Muscle layer of duodenum (tissue), 2 donors: ENCODE data around the gene RGS21.
"Not testable (repeated sequence)": the region's sequence is repeated elsewhere in the genome, so short reads cannot be mapped to it uniquely, and the experiment has no call there.

ENCODE experiments used
- H3K27ac ChIP-seq: one replicate; pipeline ENCODE4 v1.7.0; 2013; ENCODE audit warnings: mild to moderate bottlenecking, low read length
- H3K27me3 ChIP-seq: one replicate; pipeline ENCODE4 v1.7.0; 2013; ENCODE audit warnings: low read depth, mild to moderate bottlenecking, control low read depth, low read length
- H3K36me3 ChIP-seq, 2 donors: one replicate each; pipeline ENCODE4 v1.7.0; 2013; ENCODE audit warnings: low read length in 2 of 2, control low read depth in 1 of 2, mild to moderate bottlenecking in 1 of 2; ENCODE audit not compliant: insufficient read depth in 2 of 2, control insufficient read depth in 1 of 2
- H3K4me1 ChIP-seq, 2 donors: one replicate each; pipeline ENCODE4 v1.7.0; 2013; ENCODE audit warnings: low read length in 2 of 2, mild to moderate bottlenecking in 2 of 2, control low read depth in 1 of 2, moderate library complexity in 1 of 2; ENCODE audit not compliant: insufficient read depth in 2 of 2, control insufficient read depth in 1 of 2
- H3K4me3 ChIP-seq, 2 donors: one replicate each; pipeline ENCODE4 v1.7.0; 2013; ENCODE audit warnings: low read length in 2 of 2, low read depth in 1 of 2, mild to moderate bottlenecking in 1 of 2
- H3K9me3 ChIP-seq, 2 donors: one replicate each; pipeline ENCODE4 v1.7.0; 2013; ENCODE audit warnings: low read length in 2 of 2, control low read depth in 1 of 2, mild to moderate bottlenecking in 1 of 2; ENCODE audit not compliant: control insufficient read depth in 1 of 2
- donor health status: healthy.

RGS21 gene, protein sequence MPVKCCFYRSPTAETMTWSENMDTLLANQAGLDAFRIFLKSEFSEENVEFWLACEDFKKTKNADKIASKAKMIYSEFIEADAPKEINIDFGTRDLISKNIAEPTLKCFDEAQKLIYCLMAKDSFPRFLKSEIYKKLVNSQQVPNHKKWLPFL

DNA sequence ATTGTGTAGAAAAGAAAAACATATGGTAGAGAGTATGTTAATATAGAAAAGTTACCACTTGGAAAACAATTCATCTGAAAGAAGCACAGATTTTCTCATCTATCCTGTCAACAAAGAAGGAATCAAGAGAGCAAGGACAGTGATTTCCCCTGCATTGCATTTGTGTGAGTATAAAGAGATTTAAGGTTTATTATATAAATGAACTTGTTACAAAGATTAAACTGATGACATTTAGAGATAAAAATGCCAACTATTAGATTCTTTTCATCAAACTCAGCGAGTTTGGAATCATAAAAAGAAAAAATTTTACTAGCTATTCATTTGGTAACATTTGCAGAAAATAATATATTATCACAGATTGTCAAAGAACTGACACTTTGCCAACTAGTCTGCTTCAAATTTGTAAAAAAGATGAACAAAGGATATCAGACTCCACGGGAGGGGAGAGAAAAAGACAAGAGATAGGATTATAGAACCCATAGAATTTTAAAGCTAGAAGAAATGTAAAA lies at the start of gene RGS21:
Gene RGS21, plus strand, starts transcription at position 51 of the 509 bp plus-strand sequence. CDS start 26,045 bp downstream, outside the sequence.
- Histone ChIP-seq H3K36me3 (no peaks in the 10 kb centered on the region), H3K27me3 (no peaks in the 10 kb centered on the region), H3K9me3 (no peaks in the 10 kb centered on the region), H3K27ac (no peak within 1 kb of the TSS), H3K4me3 (no peak within 1 kb of the TSS), H3K4me1 (no peaks in the 10 kb centered on the region)

- Histone ChIP-seq H3K4me3 (no peak overlapping the region), H3K27ac (no peak overlapping the region), H3K27me3 (no peaks in the 10 kb centered on the region), H3K4me1 (no peaks in the 10 kb centered on the region), H3K36me3 (peaks cover 0 to 3% of the 10 kb centered on the region in 2 donors), H3K9me3 (no peaks in the 10 kb centered on the region)
Measured at GRCh38 chr1:192268468-192269052, 48.2 kb upstream of the RGS21 start.

- Histone ChIP-seq H3K36me3 (no peaks in the 10 kb centered on the region), H3K27me3 (no peaks in the 10 kb centered on the region), H3K27ac (no peak overlapping the region), H3K9me3 (no peaks in the 10 kb centered on the region), H3K4me1 (no peaks in the 10 kb centered on the region), H3K4me3 (no peak overlapping the region)
Measured at GRCh38 chr1:192270398-192270797, 46.4 kb upstream of the RGS21 start.

- Histone ChIP-seq H3K27me3 (no peaks in the 10 kb centered on the region), H3K36me3 (no peaks in the 10 kb centered on the region), H3K4me3 (no peak overlapping the region), H3K9me3 (no peaks in the 10 kb centered on the region), H3K27ac (no peak overlapping the region), H3K4me1 (no peaks in the 10 kb centered on the region)
Measured at GRCh38 chr1:192272732-192273131, 44.1 kb upstream of the RGS21 start.

GRCh38 chr1:192274588-192274987 lies 42.2 kb upstream of the RGS21 start:
- no peaks in the 10 kb centered on the region for H3K27me3 ChIP-seq
- H3K27ac ChIP-seq: no peak overlapping the region
- H3K9me3 ChIP-seq: no peaks in the 10 kb centered on the region
- H3K36me3 ChIP-seq: no peaks in the 10 kb centered on the region
- H3K4me1 ChIP-seq: no peaks in the 10 kb centered on the region
- no peak overlapping the region for H3K4me3 ChIP-seq

- Histone ChIP-seq H3K27me3 (no peaks in the 10 kb centered on the region), H3K4me3 (no peak overlapping the region), H3K27ac (no peak overlapping the region), H3K9me3 (peaks cover 0 to 4% of the 10 kb centered on the region in 2 donors), H3K36me3 (no peaks in the 10 kb centered on the region), H3K4me1 (no peaks in the 10 kb centered on the region)
Measured at GRCh38 chr1:192277635-192278034, 39.2 kb upstream of the RGS21 start.

DNA sequence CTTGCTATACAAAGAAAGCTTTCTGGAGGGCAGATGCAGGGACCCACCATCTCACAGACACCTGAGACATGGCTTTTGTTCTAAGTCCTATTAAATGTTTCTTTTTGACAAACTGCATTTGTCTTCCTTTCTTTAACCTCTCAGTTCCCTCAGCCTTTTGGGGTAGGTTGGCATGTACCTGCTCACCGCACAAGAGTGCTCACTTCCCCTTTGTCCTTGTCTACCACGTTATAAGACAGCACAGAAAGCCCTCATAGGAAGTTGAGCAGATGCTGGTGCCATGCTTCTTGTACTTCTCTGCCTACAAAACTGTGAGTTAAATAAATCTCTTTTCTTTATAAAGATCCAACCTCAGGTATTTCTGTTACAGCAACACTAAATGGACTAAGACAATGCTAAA lies 31.9 kb upstream of the RGS21 start:
- H3K4me3 ChIP-seq: no peak overlapping the region
- no peaks in the 10 kb centered on the region for H3K27me3 ChIP-seq
- no peak overlapping the region for H3K27ac ChIP-seq
- H3K36me3 ChIP-seq: no peaks in the 10 kb centered on the region
- peaks cover 0 to 28% of the 10 kb centered on the region in 2 donors for H3K9me3 ChIP-seq
- H3K4me1 ChIP-seq: no peaks in the 10 kb centered on the region

- H3K4me1 ChIP-seq: no peaks in the 10 kb centered on the region
- H3K36me3 ChIP-seq: no peaks in the 10 kb centered on the region
- no peak overlapping the region for H3K27ac ChIP-seq
- no peaks in the 10 kb centered on the region for H3K27me3 ChIP-seq
- no peaks in the 10 kb centered on the region for H3K9me3 ChIP-seq
- H3K4me3 ChIP-seq: no peak overlapping the region
Measured at GRCh38 chr1:192303029-192303428, 13.8 kb upstream of the RGS21 start.

- not testable (repeated sequence) for H3K27ac ChIP-seq, H3K36me3 ChIP-seq, H3K27me3 ChIP-seq, H3K4me1 ChIP-seq, H3K9me3 ChIP-seq, H3K4me3 ChIP-seq
Measured at GRCh38 chr1:192308314-192308713, 8.5 kb upstream of the RGS21 start.

DNA sequence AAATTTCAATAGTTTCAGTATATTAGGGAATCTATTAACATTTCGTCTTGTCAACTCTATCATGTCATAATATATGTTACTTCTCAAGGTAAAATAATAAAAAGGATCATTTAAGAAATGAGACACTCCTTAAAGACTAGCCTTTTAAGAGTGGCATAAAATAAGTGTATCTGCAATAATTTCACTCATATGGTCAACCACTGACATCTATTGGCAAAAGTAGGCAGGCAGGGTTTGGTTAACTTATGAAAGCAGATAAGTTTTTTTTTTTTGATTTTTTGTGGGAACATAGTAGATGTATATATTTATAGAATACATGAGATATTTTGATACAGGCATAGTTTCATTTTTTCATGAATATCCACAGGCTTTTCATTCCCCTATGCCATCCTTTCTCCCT lies 5.5 kb upstream of the RGS21 start:
- Histone ChIP-seq H3K27me3 (no peaks in the 10 kb centered on the region), H3K36me3 (no peaks in the 10 kb centered on the region), H3K4me1 (no peaks in the 10 kb centered on the region), H3K27ac (no peak overlapping the region), H3K4me3 (no peak overlapping the region), H3K9me3 (no peaks in the 10 kb centered on the region)

- no peaks in the 10 kb centered on the region for H3K27me3 ChIP-seq
- no peak overlapping the region for H3K27ac ChIP-seq
- no peaks in the 10 kb centered on the region for H3K36me3 ChIP-seq
- no peaks in the 10 kb centered on the region for H3K4me1 ChIP-seq
- no peak overlapping the region for H3K4me3 ChIP-seq
- no peaks in the 10 kb centered on the region for H3K9me3 ChIP-seq
Measured at GRCh38 chr1:192327997-192328396, 11.2 kb downstream of the RGS21 start.

DNA sequence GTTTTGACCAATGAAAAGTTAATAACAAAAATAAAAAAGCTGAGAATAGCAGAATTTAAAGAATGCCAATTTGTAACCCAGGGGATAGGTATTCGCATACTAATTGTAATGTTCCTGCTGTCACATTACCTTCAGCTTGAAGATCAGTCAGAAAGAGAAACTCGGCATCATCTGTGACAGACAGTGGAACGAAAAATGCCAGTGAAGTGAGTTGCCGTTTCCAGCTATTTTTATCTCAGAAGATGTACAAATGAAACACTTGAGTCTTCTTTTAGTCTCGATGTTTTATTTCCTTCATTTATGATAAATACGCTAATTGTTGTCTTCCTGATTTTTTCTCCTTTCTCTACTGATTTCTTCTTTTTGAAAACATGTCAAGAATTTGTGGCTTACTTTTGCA lies 26.1 kb downstream of the RGS21 start:
- Histone ChIP-seq H3K36me3 (no peaks in the 10 kb centered on the region), H3K27ac (no peak overlapping the region), H3K9me3 (no peaks in the 10 kb centered on the region), H3K27me3 (no peaks in the 10 kb centered on the region), H3K4me3 (no peak overlapping the region), H3K4me1 (no peaks in the 10 kb centered on the region)
